Astrocyte of the cerebellum (primary cell): ENCODE data around the gene OR2T29.
"Not testable (repeated sequence)": the region's sequence is repeated elsewhere in the genome, so short reads cannot be mapped to it uniquely, and the experiment has no call there.

Source experiments
- DNase-seq: peaks from one replicate; pipeline ENCODE4 v3.0.0-alpha.2; 2011; ENCODE audit warnings: low read depth
- H3K4me3 ChIP-seq: 2 replicates; pipeline ENCODE4 v1.5.1; 2011; ENCODE audit warnings: mild to moderate bottlenecking, low read depth, low read length, moderate library complexity
- CTCF ChIP-seq: IDR thresholded peaks from 2 replicates; pipeline ENCODE4 v1.5.1; 2012; ENCODE audit warnings: low read length, low read depth, moderate library complexity, mild to moderate bottlenecking; ENCODE audit errors: missing control alignments
- in situ Hi-C: cut with HindIII; loops from 2 replicates; pipeline ENCODE4 v1.10.0; 2017; ENCODE audit warnings: low sequenced_read_pairs

Gene OR2T29

GRCh38 chr1:248592655-248593054 lies 30.1 kb upstream of the OR2T29 start:
- no peak for DNase-seq
- in situ Hi-C loops = no loop called here
- no peak overlapping the region for H3K4me3 ChIP-seq
- no peak for TF ChIP-seq CTCF

- no peak overlapping the region for H3K4me3 ChIP-seq
- no peak for TF ChIP-seq CTCF
- in situ Hi-C loops = no loop called here
- DNase-seq = no peak
These were observed 27.5 kb upstream of the OR2T29 start for GRCh38 chr1:248590055-248590454.

- H3K4me3 ChIP-seq = no peak overlapping the region
- TF ChIP-seq CTCF = no peak
- DNase-seq = no peak
- in situ Hi-C loops = no loop called here
These were observed 26.8 kb upstream of the OR2T29 start for GRCh38 chr1:248589334-248589733.

GRCh38 chr1:248585266-248585665 lies 22.7 kb upstream of the OR2T29 start:
- in situ Hi-C loops = no loop called here
- H3K4me3 ChIP-seq = no peak overlapping the region
- no peak for TF ChIP-seq CTCF
- DNase-seq = no peak

- H3K4me3 ChIP-seq = no peak overlapping the region
- in situ Hi-C loops = no loop called here
- no peak for TF ChIP-seq CTCF
- no peak for DNase-seq
These were observed 13.8 kb upstream of the OR2T29 start for GRCh38 chr1:248576260-248576980.

- in situ Hi-C loops, H3K4me3 ChIP-seq, DNase-seq: not testable (repeated sequence)
These were observed 12.1 kb upstream of the OR2T29 start, which contains the start of gene OR2T34 for GRCh38 chr1:248574657-248575056. OR2T34 (minus strand) TSS chr1:248574757; CDS start chr1:248574757, 0 bp downstream.

GRCh38 chr1:248573856-248574255 lies 11.3 kb upstream of the OR2T29 start:
- H3K4me3 ChIP-seq, in situ Hi-C loops, DNase-seq: not testable (repeated sequence)

GRCh38 chr1:248572049-248572448 lies 9.5 kb upstream of the OR2T29 start:
- in situ Hi-C loops, DNase-seq, H3K4me3 ChIP-seq: not testable (repeated sequence)

- DNase-seq, in situ Hi-C loops, H3K4me3 ChIP-seq: not testable (repeated sequence)
These were observed 8.2 kb upstream of the OR2T29 start for GRCh38 chr1:248570811-248571210.

- in situ Hi-C loops, DNase-seq, H3K4me3 ChIP-seq: not testable (repeated sequence)
These were observed 6.5 kb upstream of the OR2T29 start for GRCh38 chr1:248569049-248569448.

GRCh38 chr1:248565530-248566373 lies 3.2 kb upstream of the OR2T29 start:
- H3K4me3 ChIP-seq, in situ Hi-C loops, DNase-seq: not testable (repeated sequence)
